KG1 (cell line): ENCODE data around the gene NHLRC1.
A peak's percentile ranks its signal among the peaks of the same experiment; 100 is the strongest.
"Not testable (repeated sequence)": the region's sequence is repeated elsewhere in the genome, so short reads cannot be mapped to it uniquely, and the experiment has no call there.

ENCODE experiments used
- DNase-seq: peaks from one replicate; lab custom pipeline; 2025; lab: John Stamatoyannopoulos, UW

NHLRC1 gene

GRCh38 chr6:18122128-18123093 lies at the start of gene NHLRC1:
NHLRC1 (minus strand) TSS chr6:18122677; CDS start chr6:18122606, 71 bp downstream.
- DNase-seq, result no peak

GRCh38 chr6:18171871-18172270 lies 49.4 kb upstream of the NHLRC1 start:
- DNase-seq, result no peak

- no peak for DNase-seq
These were observed 45.8 kb upstream of the NHLRC1 start for GRCh38 chr6:18168264-18168663.

GRCh38 chr6:18166312-18167036 lies 44.0 kb upstream of the NHLRC1 start:
- no peak for DNase-seq

- DNase-seq, result no peak
These were observed 43.3 kb upstream of the NHLRC1 start for GRCh38 chr6:18165751-18166150.

GRCh38 chr6:18162401-18162800 lies 39.9 kb upstream of the NHLRC1 start:
- no peak for DNase-seq

- DNase-seq, result no peak
These were observed 39.0 kb upstream of the NHLRC1 start for GRCh38 chr6:18161431-18161830.

GRCh38 chr6:18160911-18161310 lies 38.4 kb upstream of the NHLRC1 start:
- DNase-seq, result no peak

GRCh38 chr6:18155864-18156421 lies 33.5 kb upstream of the NHLRC1 start:
- DNase-seq, result peak; percentile 40

GRCh38 chr6:18155150-18155863 lies 32.8 kb upstream of the NHLRC1 start, which contains the start of gene KDM1B:
KDM1B (plus strand) TSS chr6:18155422; CDS start chr6:18159896, 4,474 bp downstream.
- DNase-seq, result peak; percentile 81

- DNase-seq, result peak; percentile 60
These were observed 32.2 kb upstream of the NHLRC1 start, which contains the start of gene TPMT for GRCh38 chr6:18154507-18155149. TPMT (minus strand) TSS chr6:18155077; CDS start chr6:18149127, 5,950 bp downstream.

- no peak for DNase-seq
These were observed 30.8 kb upstream of the NHLRC1 start for GRCh38 chr6:18153311-18153703.

GRCh38 chr6:18151801-18152200 lies 29.3 kb upstream of the NHLRC1 start:
- DNase-seq, result no peak

- not testable (repeated sequence) for DNase-seq
These were observed 28.9 kb upstream of the NHLRC1 start for GRCh38 chr6:18151391-18151790.

GRCh38 chr6:18148304-18149025 lies 26.0 kb upstream of the NHLRC1 start:
- DNase-seq, result no peak

- no peak for DNase-seq
These were observed 25.1 kb upstream of the NHLRC1 start for GRCh38 chr6:18147616-18148015.

- no peak for DNase-seq
These were observed 24.7 kb upstream of the NHLRC1 start for GRCh38 chr6:18147160-18147559.

- no peak for DNase-seq
These were observed 20.0 kb upstream of the NHLRC1 start for GRCh38 chr6:18142591-18142861.

- DNase-seq, result no peak
These were observed 19.5 kb upstream of the NHLRC1 start for GRCh38 chr6:18141805-18142590.
